Measurements from ENCODE around the gene ITPR2.

The ITPR2 gene

DNA sequence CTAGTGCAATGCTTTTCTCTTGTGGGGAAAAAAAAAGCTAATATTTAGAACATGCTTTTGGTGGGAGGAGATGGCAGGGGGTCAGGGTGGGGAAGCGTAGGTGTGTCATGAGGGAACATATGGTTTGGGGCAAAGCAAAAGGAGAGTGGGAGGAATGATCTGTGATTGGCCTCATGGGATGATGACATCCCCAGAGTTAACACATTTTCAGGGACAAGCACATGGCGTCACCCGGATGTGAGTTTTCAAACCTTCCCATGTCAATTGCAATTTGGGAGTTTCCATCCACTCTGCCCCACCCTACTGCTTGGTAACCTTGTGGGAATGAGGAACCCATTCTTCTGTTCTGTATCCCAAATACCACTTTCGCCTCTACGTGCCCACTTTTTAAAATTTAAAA is 473.4 kb downstream of the ITPR2 start:
- Histone ChIP-seq H3K4me3 (ENCODE audit: low read depth, low read length) (no peak overlapping the region), H3K36me3 (no peaks in the 10 kb centered on the region), H3K4me1 (no peaks in the 10 kb centered on the region), H3K27me3 (no peaks in the 10 kb centered on the region), H3K9me3 (no peaks in the 10 kb centered on the region)
- TF ChIP-seq, protein P1, sequence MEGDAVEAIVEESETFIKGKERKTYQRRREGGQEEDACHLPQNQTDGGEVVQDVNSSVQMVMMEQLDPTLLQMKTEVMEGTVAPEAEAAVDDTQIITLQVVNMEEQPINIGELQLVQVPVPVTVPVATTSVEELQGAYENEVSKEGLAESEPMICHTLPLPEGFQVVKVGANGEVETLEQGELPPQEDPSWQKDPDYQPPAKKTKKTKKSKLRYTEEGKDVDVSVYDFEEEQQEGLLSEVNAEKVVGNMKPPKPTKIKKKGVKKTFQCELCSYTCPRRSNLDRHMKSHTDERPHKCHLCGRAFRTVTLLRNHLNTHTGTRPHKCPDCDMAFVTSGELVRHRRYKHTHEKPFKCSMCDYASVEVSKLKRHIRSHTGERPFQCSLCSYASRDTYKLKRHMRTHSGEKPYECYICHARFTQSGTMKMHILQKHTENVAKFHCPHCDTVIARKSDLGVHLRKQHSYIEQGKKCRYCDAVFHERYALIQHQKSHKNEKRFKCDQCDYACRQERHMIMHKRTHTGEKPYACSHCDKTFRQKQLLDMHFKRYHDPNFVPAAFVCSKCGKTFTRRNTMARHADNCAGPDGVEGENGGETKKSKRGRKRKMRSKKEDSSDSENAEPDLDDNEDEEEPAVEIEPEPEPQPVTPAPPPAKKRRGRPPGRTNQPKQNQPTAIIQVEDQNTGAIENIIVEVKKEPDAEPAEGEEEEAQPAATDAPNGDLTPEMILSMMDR (IDR thresholded peaks at IDR 0.05; ENCODE audit: low read depth, low read length), result no peak
- DNase-seq, result no peak

DNA sequence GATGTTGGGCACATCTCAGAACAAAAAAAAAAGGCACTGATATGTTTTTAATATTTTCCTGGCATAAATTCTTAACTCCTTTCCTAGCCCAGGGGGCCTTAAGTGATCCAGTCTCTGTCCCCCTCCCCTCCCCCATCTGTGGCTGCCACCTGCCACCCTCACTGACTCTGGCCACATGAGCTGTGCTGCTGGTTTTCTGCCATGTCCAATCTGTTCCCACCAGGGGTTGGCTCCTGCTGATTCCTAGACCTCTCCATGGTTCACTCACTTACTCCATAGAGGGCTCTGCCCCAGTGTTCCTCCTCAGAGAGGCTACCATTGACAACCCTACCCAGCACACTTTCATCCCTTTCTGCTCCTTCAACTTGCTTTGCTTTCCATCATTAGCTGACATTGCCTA is 474.3 kb downstream of the ITPR2 start:
- Histone ChIP-seq H3K27me3 (no peaks in the 10 kb centered on the region), H3K4me1 (no peaks in the 10 kb centered on the region), H3K4me3 (ENCODE audit: low read depth, low read length) (no peak overlapping the region), H3K9me3 (no peaks in the 10 kb centered on the region), H3K36me3 (no peaks in the 10 kb centered on the region)
- no peak for DNase-seq
- TF ChIP-seq, protein P1 (IDR thresholded peaks at IDR 0.05; ENCODE audit: low read depth, low read length), result no peak

DNA sequence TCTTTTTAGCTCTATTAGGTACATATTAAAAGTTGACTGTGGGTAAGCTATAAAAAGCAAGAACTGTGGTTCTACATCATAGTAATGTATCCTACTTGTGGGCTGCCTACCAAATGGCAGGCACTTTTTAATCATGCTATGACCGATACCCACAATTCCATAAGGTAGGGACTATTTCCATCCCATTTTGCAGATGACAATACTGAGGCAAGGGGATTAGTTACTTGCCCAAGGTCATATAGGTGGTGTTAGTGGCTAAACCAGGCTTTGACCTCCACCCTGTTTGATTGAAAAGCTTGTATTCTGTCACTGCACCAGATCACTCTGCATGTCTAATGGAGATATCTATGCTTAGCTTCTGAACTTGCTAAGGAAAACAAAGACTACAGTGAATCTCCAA is 485.7 kb downstream of the ITPR2 start:
- Histone ChIP-seq H3K36me3 (no peaks in the 10 kb centered on the region), H3K9me3 (no peaks in the 10 kb centered on the region), H3K4me1 (no peaks in the 10 kb centered on the region), H3K27me3 (no peaks in the 10 kb centered on the region), H3K4me3 (ENCODE audit: low read depth, low read length) (no peak overlapping the region)
- TF ChIP-seq, protein P1 (IDR thresholded peaks at IDR 0.05; ENCODE audit: low read depth, low read length), result no peak
- no peak for DNase-seq

DNA sequence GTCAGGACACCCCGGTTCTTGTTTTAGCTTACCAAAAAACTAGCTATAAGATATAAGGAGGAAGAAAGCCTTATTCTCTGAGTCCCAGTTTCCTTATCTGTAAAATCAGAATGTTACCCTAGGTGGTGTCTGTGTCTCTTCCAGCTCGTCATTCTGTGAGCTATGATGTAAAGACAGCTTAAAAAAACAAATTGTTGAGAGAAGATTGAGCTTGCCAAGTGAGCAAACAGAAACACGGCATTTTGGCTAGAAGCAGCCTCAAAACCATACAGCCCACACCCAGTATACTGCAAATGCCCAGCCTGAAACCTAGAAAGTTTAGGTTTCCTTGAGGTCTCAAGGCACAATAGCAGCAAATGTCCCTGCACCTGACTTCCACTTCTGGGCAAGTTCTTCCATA is 486.3 kb downstream of the ITPR2 start:
- Histone ChIP-seq H3K36me3 (no peaks in the 10 kb centered on the region), H3K9me3 (no peaks in the 10 kb centered on the region), H3K4me1 (no peaks in the 10 kb centered on the region), H3K27me3 (no peaks in the 10 kb centered on the region), H3K4me3 (ENCODE audit: low read depth, low read length) (no peak overlapping the region)
- TF ChIP-seq, protein P1 (IDR thresholded peaks at IDR 0.05; ENCODE audit: low read depth, low read length), result no peak
- no peak for DNase-seq

DNA sequence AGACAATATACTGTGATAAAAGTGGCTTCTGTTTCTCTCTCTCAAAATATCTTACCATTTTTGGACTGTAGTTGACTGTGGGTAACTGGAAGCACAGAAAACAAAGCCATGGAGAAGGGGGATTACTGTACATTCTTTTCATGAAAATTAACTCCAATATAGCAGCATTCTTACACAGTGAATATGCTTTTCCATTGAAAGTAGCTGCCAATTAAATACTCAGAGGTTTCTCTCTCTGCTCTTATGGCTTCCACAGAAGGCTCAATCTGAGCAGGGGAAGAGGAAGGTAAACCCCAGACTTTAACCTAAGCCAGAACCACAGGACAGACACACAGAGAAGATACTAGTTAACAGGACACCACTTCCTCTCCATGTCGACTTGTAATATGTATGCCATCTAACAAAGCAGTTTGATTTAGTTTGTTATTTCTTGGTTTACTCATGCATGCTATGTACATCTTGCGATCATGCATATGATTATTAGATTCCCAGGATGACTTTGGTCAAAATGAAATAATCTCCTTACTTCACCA is 487.5 kb downstream of the ITPR2 start:
- no peaks in the 10 kb centered on the region for H3K4me1 ChIP-seq
- H3K27me3 ChIP-seq, result no peaks in the 10 kb centered on the region
- no peaks in the 10 kb centered on the region for H3K36me3 ChIP-seq
- H3K4me3 ChIP-seq (ENCODE audit: low read depth, low read length), result no peak overlapping the region
- TF ChIP-seq, protein P1 (IDR thresholded peaks at IDR 0.05; ENCODE audit: low read depth, low read length), result no peak
- no peaks in the 10 kb centered on the region for H3K9me3 ChIP-seq
- DNase-seq, result no peak

DNA sequence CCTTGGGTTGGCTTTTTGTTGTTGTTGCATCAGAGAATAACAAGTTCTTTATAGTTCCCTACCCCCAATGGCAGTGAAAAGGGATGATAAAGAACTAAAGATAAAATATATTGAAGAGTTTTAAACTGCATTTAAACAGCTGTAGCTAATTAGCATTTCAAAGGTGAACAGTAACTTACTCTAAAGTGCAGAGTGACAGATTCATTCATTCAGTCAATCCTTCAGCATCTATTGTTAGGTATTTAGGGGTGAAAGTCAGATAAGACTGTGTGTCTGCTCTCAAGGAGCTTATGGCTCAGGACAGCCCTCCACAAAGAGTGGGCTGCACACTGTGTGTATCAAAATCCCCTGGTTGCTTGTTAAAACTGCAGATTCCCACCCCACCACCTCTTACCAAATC is 491.5 kb downstream of the ITPR2 start:
- Histone ChIP-seq H3K4me3 (ENCODE audit: low read depth, low read length) (no peak overlapping the region), H3K9me3 (no peaks in the 10 kb centered on the region), H3K27me3 (no peaks in the 10 kb centered on the region), H3K36me3 (no peaks in the 10 kb centered on the region), H3K4me1 (no peaks in the 10 kb centered on the region)
- TF ChIP-seq, protein P1 (IDR thresholded peaks at IDR 0.05; ENCODE audit: low read depth, low read length), result no peak
- DNase-seq, result no peak
